H1 (cell line): Measurements from ENCODE around the gene ATP5F1A. TPM values are rescaled to one million over a fixed set of nuclear protein-coding genes. Genes with fewer than 3 reads are reported as not detected.
A peak's percentile ranks its signal among the peaks of the same experiment; 100 is the strongest.

Experiments
- CTCF ChIA-PET: fragments of 300-600 bp; sonication (Branson Sonifier 250); formaldehyde crosslinking; loops from one replicate; lab custom pipeline; 2021; ENCODE audit not compliant: partially characterized antibody; lab: Charles Lee
- POLR2A ChIA-PET: fragments of 300-600 bp; sonication (Branson Sonifier 250); formaldehyde crosslinking; loops from one replicate; lab custom pipeline; 2021; ENCODE audit warnings: inconsistent platforms; ENCODE audit not compliant: partially characterized antibody; lab: Charles Lee
- DNase-seq, 2 experiments: peaks; one replicate each; pipeline versions ENCODE4 v3.0.0 to v3.0.0-alpha.2; 2010 to 2022; ENCODE audit warnings: low spot score in 2 of 2, low read depth in 1 of 2, mixed read lengths in 1 of 2
- FAIRE-seq: peaks from 2 replicates; lab custom pipeline; 2011; peaks lifted over from hg19 to GRCh38; lab: Jason Lieb, UNC
- H2AFZ ChIP-seq: 2 replicates; pipeline ENCODE4 v1.8.1; 2012; ENCODE audit warnings: low read length, inconsistent platforms
- H2AK5ac ChIP-seq: 2 replicates; pipeline ENCODE4 v1.6.1; 2013; ENCODE audit warnings: low read depth, low read length
- H2BK120ac ChIP-seq: replicated peaks from 2 replicates; pipeline ENCODE3; 2013; ENCODE audit warnings: low read depth, low read length, inconsistent platforms
- H2BK12ac ChIP-seq: 2 replicates; pipeline ENCODE4 v1.6.1; 2013; ENCODE audit warnings: low read depth, low read length
- H2BK15ac ChIP-seq: 2 replicates; pipeline ENCODE4 v1.6.1; 2013; ENCODE audit warnings: low read length
- H2BK20ac ChIP-seq: 2 replicates; pipeline ENCODE4 v1.6.1; 2013; ENCODE audit warnings: low read length
- H2BK5ac ChIP-seq: 2 replicates; pipeline ENCODE4 v1.6.1; 2013; ENCODE audit warnings: low read depth, low read length
- H3K14ac ChIP-seq: 2 replicates; pipeline ENCODE4 v1.6.1; 2013; ENCODE audit warnings: inconsistent platforms; ENCODE audit not compliant: insufficient read length
- H3K18ac ChIP-seq: 2 replicates; pipeline ENCODE4 v1.6.1; 2013; ENCODE audit warnings: low read length; ENCODE audit errors: extremely low read depth
- H3K23ac ChIP-seq: 2 replicates; pipeline ENCODE4 v1.6.1; 2013; ENCODE audit warnings: inconsistent platforms; ENCODE audit not compliant: insufficient read length
- H3K23me2 ChIP-seq: 2 replicates; pipeline ENCODE4 v1.6.1; 2013; ENCODE audit warnings: low read depth, low read length
- H3K27ac ChIP-seq: 2 replicates; pipeline ENCODE4 v1.6.1; 2011; ENCODE audit warnings: low read depth, low read length, inconsistent platforms
- H3K27me3 ChIP-seq, 4 experiments: replicated peaks in 1 of 4; 1 replicate in 1 of 4; 2 replicates in 3 of 4; pipeline versions ENCODE4 v1.6.1 to v1.8.1; 2011 to 2013; ENCODE audit warnings: low read length in 3 of 4, mild to moderate bottlenecking in 3 of 4, inconsistent platforms in 2 of 4, mixed read lengths in 2 of 4, moderate library complexity in 1 of 4; ENCODE audit not compliant: control insufficient read depth in 3 of 4, insufficient read depth in 3 of 4; ENCODE audit errors: extremely low read depth in 1 of 4
- H3K36me3 ChIP-seq, 4 experiments: 2 replicates each; pipeline versions ENCODE4 v1.6.1 to v1.8.1; 2011 to 2013; ENCODE audit warnings: mild to moderate bottlenecking in 4 of 4, low read length in 3 of 4, moderate library complexity in 2 of 4, control low read depth in 1 of 4, inconsistent platforms in 1 of 4; ENCODE audit not compliant: insufficient read depth in 4 of 4, control insufficient read depth in 2 of 4
- H3K4ac ChIP-seq: replicated peaks from 2 replicates; pipeline ENCODE3; 2013; ENCODE audit warnings: low read length, low read depth, mixed read lengths, inconsistent platforms; ENCODE audit not compliant: insufficient read length
- H3K4me1 ChIP-seq, 4 experiments: replicated peaks in 1 of 4; 1 replicate in 1 of 4; 2 replicates in 3 of 4; pipeline versions ENCODE4 v1.6.1 to v1.8.1; 2011 to 2013; ENCODE audit warnings: low read length in 3 of 4, inconsistent platforms in 2 of 4, mixed read lengths in 1 of 4; ENCODE audit not compliant: insufficient read depth in 4 of 4, control insufficient read depth in 3 of 4
- H3K4me2 ChIP-seq, 2 experiments: 2 replicates each; pipeline versions ENCODE4 v1.6.1 to v1.8.1; 2011 to 2013; ENCODE audit warnings: low read depth in 2 of 2, low read length in 2 of 2, control low read depth in 1 of 2, inconsistent platforms in 1 of 2, mild to moderate bottlenecking in 1 of 2; ENCODE audit not compliant: insufficient read depth in 1 of 2
- H3K4me3 ChIP-seq, 4 experiments: fragments of 200-600, 300-600 bp in 1 of 4; sonication (generic), shearing (Covaris generic), sonication (Bioruptor Twin) in 1 of 4; 2 replicates each; pipeline versions ENCODE4 v1.5.1 to v1.8.1; 2011 to 2016; ENCODE audit warnings: low read length in 4 of 4, low read depth in 3 of 4, control low read depth in 2 of 4, inconsistent platforms in 2 of 4, mild to moderate bottlenecking in 2 of 4, mixed read lengths in 1 of 4, moderate library complexity in 1 of 4; ENCODE audit not compliant: insufficient read depth in 2 of 4; ENCODE audit errors: extremely low read depth in 1 of 4
- H3K56ac ChIP-seq: replicated peaks from 2 replicates; pipeline ENCODE3; 2013; ENCODE audit warnings: low read depth, mild to moderate bottlenecking, mixed read lengths, low read length, inconsistent platforms; ENCODE audit not compliant: insufficient read length
- H3K79me1 ChIP-seq: 2 replicates; pipeline ENCODE4 v1.6.1; 2013; ENCODE audit warnings: low read depth, low read length, control low read depth
- H3K79me2 ChIP-seq, 2 experiments: 2 replicates each; pipeline versions ENCODE4 v1.6.1 to v1.8.1; 2012 to 2013; ENCODE audit warnings: low read length in 2 of 2, mild to moderate bottlenecking in 2 of 2, inconsistent platforms in 1 of 2; ENCODE audit not compliant: insufficient read depth in 2 of 2, control insufficient read depth in 1 of 2
- H3K9ac ChIP-seq, 4 experiments: replicated peaks in 1 of 4; 1 replicate in 1 of 4; 2 replicates in 3 of 4; pipeline versions ENCODE4 v1.6.1 to v1.8.1; 2011 to 2013; ENCODE audit warnings: low read depth in 3 of 4, low read length in 3 of 4, control low read depth in 2 of 4, mild to moderate bottlenecking in 2 of 4, moderate library complexity in 2 of 4, inconsistent platforms in 1 of 4; ENCODE audit errors: extremely low read depth in 1 of 4
- H3K9me3 ChIP-seq, 2 experiments: 2 replicates each; pipeline versions ENCODE4 v1.6.1 to v1.8.1; 2012 to 2013; ENCODE audit warnings: mild to moderate bottlenecking in 2 of 2, moderate library complexity in 2 of 2, control low read depth in 1 of 2, inconsistent platforms in 1 of 2, low read depth in 1 of 2, low read length in 1 of 2, mixed read lengths in 1 of 2; ENCODE audit not compliant: insufficient read depth in 2 of 2
- H4K20me1 ChIP-seq, 2 experiments: replicated peaks in 1 of 2; 2 replicates each; pipeline versions ENCODE3 to v1.8.1; 2011 to 2013; ENCODE audit warnings: inconsistent platforms in 2 of 2, low read length in 2 of 2, mild to moderate bottlenecking in 1 of 2; ENCODE audit not compliant: insufficient read depth in 2 of 2, control insufficient read depth in 1 of 2
- H4K5ac ChIP-seq: 2 replicates; pipeline ENCODE4 v1.6.1; 2013; ENCODE audit warnings: low read length, low read depth, mixed read lengths, inconsistent platforms; ENCODE audit not compliant: insufficient read length
- H4K8ac ChIP-seq: 2 replicates; pipeline ENCODE4 v1.8.0; 2013; ENCODE audit warnings: mild to moderate bottlenecking, moderate library complexity, low read length, inconsistent platforms; ENCODE audit not compliant: insufficient read depth; ENCODE audit errors: extremely low read depth
- H4K91ac ChIP-seq: replicated peaks from 2 replicates; pipeline ENCODE3; 2013; ENCODE audit warnings: low read length, mixed read lengths, inconsistent platforms; ENCODE audit not compliant: insufficient read length
- BCL11A ChIP-seq, 2 experiments: IDR thresholded peaks; one replicate each; pipeline ENCODE4 v1.6.1; 2011; ENCODE audit warnings: low read depth in 2 of 2, low read length in 2 of 2, mild to moderate bottlenecking in 2 of 2
- CBX5 ChIP-seq: fragments of 300-800, 300-1000 bp; sonication (generic); IDR thresholded peaks from 2 replicates; pipeline ENCODE4 v1.7.1; 2016; ENCODE audit warnings: antibody characterized with exemption, low read length, low read depth
- CEBPB ChIP-seq: IDR thresholded peaks from 2 replicates; pipeline ENCODE4 v1.6.1; 2012; ENCODE audit warnings: low read depth, low read length
- CREB1 ChIP-seq: IDR thresholded peaks from 2 replicates; pipeline ENCODE4 v1.6.1; 2012; ENCODE audit warnings: inconsistent platforms
- EGR1 ChIP-seq: IDR thresholded peaks from 2 replicates; pipeline ENCODE4 v1.6.1; 2011; ENCODE audit warnings: low read depth, low read length, borderline replicate concordance
- FOSL1 ChIP-seq: IDR thresholded peaks from 2 replicates; pipeline ENCODE4 v1.6.1; 2011; ENCODE audit warnings: mild to moderate bottlenecking, low read depth, low read length, moderate library complexity; ENCODE audit not compliant: insufficient read depth
- KDM5A ChIP-seq: fragments of 200-600 bp; IDR thresholded peaks from 2 replicates; pipeline ENCODE4 v1.7.1; 2012; ENCODE audit warnings: mild to moderate bottlenecking, low read length, inconsistent platforms, mixed read lengths
- NRF1 ChIP-seq: IDR thresholded peaks from 2 replicates; pipeline ENCODE4 v1.6.1; 2011; ENCODE audit warnings: mild to moderate bottlenecking, low read depth, low read length, improper control_type of control experiment
- RXRA ChIP-seq: IDR thresholded peaks from 2 replicates; pipeline ENCODE4 v1.6.1; 2011; ENCODE audit warnings: low read depth, mild to moderate bottlenecking, low read length, moderate library complexity; ENCODE audit not compliant: insufficient read depth
- SIX5 ChIP-seq: IDR thresholded peaks from 2 replicates; pipeline ENCODE4 v1.6.1; 2011; ENCODE audit warnings: mild to moderate bottlenecking, low read depth, low read length
- SP1 ChIP-seq: IDR thresholded peaks from 2 replicates; pipeline ENCODE4 v1.6.1; 2011; ENCODE audit warnings: low read depth, low read length
- SUZ12 ChIP-seq: fragments of 200-600 bp; sonication (generic); IDR thresholded peaks from 2 replicates; pipeline ENCODE4 v1.6.1; 2012; ENCODE audit warnings: mild to moderate bottlenecking, inconsistent platforms, low read length, moderate library complexity, mixed read lengths
- TBP ChIP-seq: IDR thresholded peaks from 2 replicates; pipeline ENCODE4 v1.6.1; 2011; ENCODE audit warnings: low read depth, low read length, improper control_type of control experiment
- TCF12 ChIP-seq: IDR thresholded peaks from 2 replicates; pipeline ENCODE4 v1.6.1; 2011; ENCODE audit warnings: low read depth, mild to moderate bottlenecking, low read length
- WGBS, 2 experiments: shearing (Covaris generic) in 1 of 2; methylation state at CpG; one replicate each; pipeline versions ENCODE4 v1.1.6 to v1.1.7; 2013 to 2015; ENCODE audit warnings: low lambda C conversion rate in 2 of 2, mixed read lengths in 2 of 2, inconsistent platforms in 1 of 2, low coverage in 1 of 2, missing lambda C conversion rate in 1 of 2; ENCODE audit not compliant: insufficient replicate concordance in 2 of 2, insufficient coverage in 1 of 2, insufficient read length in 1 of 2; ENCODE audit errors: extremely low coverage in 1 of 2, missing lambda C conversion rate in 1 of 2; 5-methylcytosine and 5-hydroxymethylcytosine counted together
- polyA plus RNA-seq, 7 experiments: library from polyadenylated mRNA; depleted of rRNA in 3 of 7; stranded (reverse) in 5 of 7; unstranded in 2 of 7; fragments of >200 nt in 5 of 7; fragments of 200-250 nt in 2 of 7; gene quantifications; 1 replicate in 5 of 7; 2 replicates in 1 of 7; 4 replicates in 1 of 7; pipeline versions ENCODE4 v1.2.1 to v1.2.3, GENCODE V29; 2011 to 2013; ENCODE audit warnings: missing spikeins in 2 of 7, mixed read lengths in 2 of 7
- total RNA-seq: library from RNA; stranded (reverse); fragmentation: NEBNext Ultra II Directional; extraction: Animal tissue kit (Norgen Biotek cat#: 25700); gene quantifications from 2 replicates; pipeline ENCODE4 v1.2.1, GENCODE V29; 2021
- TF ChIP-seq, protein P1 (sequence below): IDR thresholded peaks from 2 replicates; pipeline ENCODE4 v1.6.1; 2011; ENCODE audit warnings: low read depth, mild to moderate bottlenecking, low read length; ENCODE audit not compliant: insufficient read depth

The ATP5F1A gene
- total and polyA plus RNA-seq, 2 of the 8 experiments (the other 6 are each of a cell fraction or from before 2014, with no cell fraction given) = 685 to 970 TPM

GRCh38 chr18:46095532-46095931, 2.6 kb downstream of the ATP5F1A start:
- 90% methylated on average over 10 of the region's 10 CpGs; no CpG with 5 or more reads in 1 of the 2 experiments for WGBS, 2 experiments
- no peak overlapping the region for H3K4me3 ChIP-seq
- no peak overlapping the region for H2AFZ ChIP-seq
- H2AK5ac ChIP-seq = no peak overlapping the region
- H3K23me2 ChIP-seq = peaks cover 10% of the 10 kb centered on the region
- no peak overlapping the region for H4K5ac ChIP-seq
- H2BK5ac ChIP-seq = no peak overlapping the region
- no peak overlapping the region for H4K8ac ChIP-seq
- H2BK12ac ChIP-seq = no peak overlapping the region
- H3K27me3 ChIP-seq = no peaks in the 10 kb centered on the region
- peaks cover 24 to 71% of the 10 kb centered on the region in 2 experiments for H3K79me2 ChIP-seq
- H2BK20ac ChIP-seq = no peak overlapping the region
- no peak for DNase-seq
- FAIRE-seq = no peak
- H3K4ac ChIP-seq = no peak overlapping the region
- H2BK120ac ChIP-seq = no peak overlapping the region
- ChIA-PET POLR2A (interaction anchor here (0.7 to 4.6 kb wide), 4 partner anchors 9 to 32 kb away, joined by 3 to 30 read pairs (median 3); partner anchors contain the start of gene HAUS1), CTCF (interaction anchor here (2.3 kb wide), 1 partner anchor 22 kb away, joined by 8 read pairs; no protein-coding TSS in a partner anchor)
- no peak overlapping the region for H3K23ac ChIP-seq
- no peak overlapping the region for H3K56ac ChIP-seq
- H4K20me1 ChIP-seq = peaks cover 1 to 8% of the 10 kb centered on the region in 2 experiments
- peaks cover 14 to 44% (median 29%) of the 10 kb centered on the region in 4 experiments for H3K36me3 ChIP-seq
- no peak overlapping the region for H3K9ac ChIP-seq
- no peaks in the 10 kb centered on the region for H3K9me3 ChIP-seq
- peaks cover 0 to 3% (median 2%) of the 10 kb centered on the region in 4 experiments; a peak in 6 of 7 replicates for H3K4me1 ChIP-seq
- no peak overlapping the region for H3K18ac ChIP-seq
- no peak overlapping the region for H3K27ac ChIP-seq
- H3K14ac ChIP-seq = no peak overlapping the region
- H4K91ac ChIP-seq = no peak overlapping the region
- no peak overlapping the region for H2BK15ac ChIP-seq
- H3K4me2 ChIP-seq = peak overlapping the region in 1 of 2 experiments; percentile 3; a peak in 1 of 4 replicates
- no peaks in the 10 kb centered on the region for H3K79me1 ChIP-seq
- TF ChIP-seq KDM5A (no peak), BCL11A (IDR thresholded peaks at IDR 0.05; ENCODE audit: low read depth in 2 of 2, low read length in 2 of 2) (no peak), CBX5 (no peak), SIX5 (no peak), CREB1 (no peak), FOSL1 (no peak), RXRA (no peak), SUZ12 (no peak), TCF12 (no peak), CEBPB (no peak), NRF1 (no peak), TBP (no peak), SP1 (no peak), EGR1 (no peak)
- TF ChIP-seq, protein P1, sequence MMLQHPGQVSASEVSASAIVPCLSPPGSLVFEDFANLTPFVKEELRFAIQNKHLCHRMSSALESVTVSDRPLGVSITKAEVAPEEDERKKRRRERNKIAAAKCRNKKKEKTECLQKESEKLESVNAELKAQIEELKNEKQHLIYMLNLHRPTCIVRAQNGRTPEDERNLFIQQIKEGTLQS = no peak
